Cardiac muscle cell (in vitro differentiated cells and primary cell): ENCODE results near the gene MAPK8. TPM values are rescaled to one million over a fixed set of nuclear protein-coding genes. Genes with fewer than 3 reads are reported as not detected.

ENCODE experiments used
- DNase-seq, 2 donors: peaks; one replicate each; pipeline versions ENCODE4 v3.0.0 to v3.0.0-alpha.2; 2010 to 2017; ENCODE audit warnings: low read depth in 1 of 2, low spot score in 1 of 2
- H3K27ac ChIP-seq: fragments of 200-600 bp; sonication (generic); 2 replicates; pipeline ENCODE4 v1.5.1; 2016
- H3K27me3 ChIP-seq: fragments of 200-600 bp; sonication (generic); 2 replicates; pipeline ENCODE4 v1.6.0; 2016; ENCODE audit warnings: control low read depth
- H3K36me3 ChIP-seq: fragments of 200-600 bp; sonication (generic); 2 replicates; pipeline ENCODE4 v1.5.1; 2016; ENCODE audit warnings: control low read depth
- H3K4me1 ChIP-seq: fragments of 200-600 bp; sonication (generic); 2 replicates; pipeline ENCODE4 v1.8.1; 2017; ENCODE audit warnings: low read depth, mild to moderate bottlenecking, mixed run types
- H3K4me3 ChIP-seq: fragments of 200-600 bp; sonication (generic); 2 replicates; pipeline ENCODE4 v1.5.1; 2016; ENCODE audit warnings: mild to moderate bottlenecking
- H3K9me3 ChIP-seq: fragments of 200-600 bp; sonication (generic); 2 replicates; pipeline ENCODE4 v1.5.1; 2017; ENCODE audit warnings: low read depth, mild to moderate bottlenecking, control low read depth
- polyA plus RNA-seq: library from polyadenylated mRNA; unstranded; fragments of >200 nt; fragmentation: Nextera tagmentation; extraction: Ambion mirVana; gene quantifications from 2 replicates; pipeline ENCODE4 v1.2.1, GENCODE V29; 2016
- total RNA-seq: library from RNA; depleted of rRNA; stranded (reverse); fragments of >200 nt; gene quantifications from 2 replicates; pipeline ENCODE4 v1.2.3, GENCODE V29; 2016
- TF ChIP-seq, protein P1 (sequence below): IDR thresholded peaks from 2 replicates; pipeline ENCODE4 v1.5.1; 2012; ENCODE audit warnings: low read depth, mild to moderate bottlenecking, low read length

Gene MAPK8
- total and polyA plus RNA-seq, 2 experiments from 2014 or later, result 15.4 to 40.8 TPM

DNA sequence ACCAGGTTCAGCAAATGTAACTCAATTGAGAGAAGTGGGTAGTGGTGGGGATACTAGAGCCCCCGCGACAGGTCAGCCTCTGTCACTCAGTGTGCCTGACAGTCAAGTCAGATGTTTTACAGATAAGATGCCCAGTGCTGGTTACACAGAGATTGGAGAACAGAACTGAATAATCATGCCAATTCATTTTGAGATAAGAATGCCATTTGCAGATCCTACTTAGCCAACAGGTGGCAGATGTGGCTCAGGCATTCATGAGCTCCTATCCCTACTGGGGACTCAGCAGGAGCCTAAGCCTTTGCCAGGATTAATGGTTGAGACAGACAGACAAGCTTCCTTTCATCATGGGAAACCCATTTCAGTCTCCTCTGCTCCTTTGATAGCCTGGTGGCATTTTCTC, 137.8 kb downstream of the MAPK8 start:
- TF ChIP-seq, protein P1, sequence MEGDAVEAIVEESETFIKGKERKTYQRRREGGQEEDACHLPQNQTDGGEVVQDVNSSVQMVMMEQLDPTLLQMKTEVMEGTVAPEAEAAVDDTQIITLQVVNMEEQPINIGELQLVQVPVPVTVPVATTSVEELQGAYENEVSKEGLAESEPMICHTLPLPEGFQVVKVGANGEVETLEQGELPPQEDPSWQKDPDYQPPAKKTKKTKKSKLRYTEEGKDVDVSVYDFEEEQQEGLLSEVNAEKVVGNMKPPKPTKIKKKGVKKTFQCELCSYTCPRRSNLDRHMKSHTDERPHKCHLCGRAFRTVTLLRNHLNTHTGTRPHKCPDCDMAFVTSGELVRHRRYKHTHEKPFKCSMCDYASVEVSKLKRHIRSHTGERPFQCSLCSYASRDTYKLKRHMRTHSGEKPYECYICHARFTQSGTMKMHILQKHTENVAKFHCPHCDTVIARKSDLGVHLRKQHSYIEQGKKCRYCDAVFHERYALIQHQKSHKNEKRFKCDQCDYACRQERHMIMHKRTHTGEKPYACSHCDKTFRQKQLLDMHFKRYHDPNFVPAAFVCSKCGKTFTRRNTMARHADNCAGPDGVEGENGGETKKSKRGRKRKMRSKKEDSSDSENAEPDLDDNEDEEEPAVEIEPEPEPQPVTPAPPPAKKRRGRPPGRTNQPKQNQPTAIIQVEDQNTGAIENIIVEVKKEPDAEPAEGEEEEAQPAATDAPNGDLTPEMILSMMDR, result peak; percentile 12
- H3K27ac ChIP-seq, result no peak overlapping the region
- H3K4me3 ChIP-seq, result no peak overlapping the region
- DNase-seq, result peak; percentile 34 to 39
- H3K9me3 ChIP-seq, result no peaks in the 10 kb centered on the region
- no peaks in the 10 kb centered on the region for H3K4me1 ChIP-seq
- H3K27me3 ChIP-seq, result no peaks in the 10 kb centered on the region
- no peaks in the 10 kb centered on the region for H3K36me3 ChIP-seq

DNA sequence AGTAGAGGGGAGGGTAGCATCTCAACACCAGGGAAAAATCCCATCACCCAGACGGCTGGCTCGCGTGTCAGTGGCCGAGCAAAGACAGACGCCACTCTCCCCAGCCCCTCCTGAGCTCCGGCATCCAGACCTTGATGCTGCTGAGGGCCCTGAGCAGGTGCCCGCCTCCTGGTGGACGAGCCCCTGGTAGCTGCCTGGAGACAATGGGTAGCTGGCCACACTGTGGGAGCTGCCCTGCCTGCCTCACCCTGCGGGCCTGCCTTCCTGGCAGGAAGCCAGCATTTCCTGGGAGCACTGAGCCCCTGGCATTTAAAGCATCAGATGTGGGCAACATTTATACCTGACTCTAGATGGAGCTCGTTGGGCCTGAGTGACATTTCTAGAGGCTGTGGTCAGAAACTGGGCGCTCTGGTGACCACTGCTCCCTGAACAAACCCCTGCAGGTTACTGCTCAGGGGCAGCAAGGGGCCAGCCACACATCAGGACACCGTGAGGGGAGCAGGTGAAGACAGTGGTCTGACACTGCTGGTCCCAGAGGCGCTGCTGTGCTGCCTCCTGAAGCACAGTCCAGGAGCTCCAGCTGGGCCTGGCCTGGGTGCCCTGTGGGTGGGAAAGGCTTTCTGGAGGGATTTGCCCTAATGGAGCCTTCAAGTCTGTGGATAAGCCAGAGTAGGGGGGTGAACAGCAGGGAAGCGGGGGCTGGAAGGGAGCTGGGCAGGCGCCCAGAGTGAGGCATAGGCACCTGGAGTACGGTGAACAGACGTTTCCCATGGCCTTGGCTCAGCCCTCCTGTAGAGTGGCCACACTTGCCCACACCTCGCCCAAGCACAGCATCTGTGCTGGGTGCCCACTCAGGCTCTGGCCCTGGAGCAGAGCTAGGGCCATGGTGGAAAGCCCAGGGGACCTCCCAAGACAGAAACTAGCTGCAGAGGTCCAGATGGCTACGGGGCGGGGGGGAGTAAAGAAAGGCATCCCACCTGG, 138.7 kb downstream of the MAPK8 start:
- peak in 1 of 2 donors; percentile 35 for DNase-seq
- no peak overlapping the region for H3K27ac ChIP-seq
- TF ChIP-seq, protein P1, result no peak

DNA sequence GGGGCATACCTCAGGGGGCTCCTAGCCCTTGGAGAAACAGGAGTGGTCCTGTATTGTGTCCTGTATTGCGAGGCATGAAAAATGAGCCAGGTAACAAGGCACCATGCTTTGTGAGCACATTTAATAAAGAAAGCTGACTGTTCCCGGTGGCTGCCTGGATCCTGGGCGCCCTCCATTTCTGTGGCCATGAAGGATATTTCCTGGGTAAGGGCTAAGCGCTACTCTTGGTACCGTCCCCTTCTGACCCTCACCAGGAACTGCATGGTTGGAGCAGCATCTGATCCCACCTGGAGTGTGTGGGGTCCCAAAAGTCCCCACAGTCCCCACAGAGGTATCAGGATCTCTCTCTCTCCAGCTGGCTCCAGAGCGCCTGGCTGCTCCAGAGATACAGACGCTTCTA, 139.5 kb downstream of the MAPK8 start:
- Histone ChIP-seq H3K9me3 (no peaks in the 10 kb centered on the region), H3K4me1 (no peaks in the 10 kb centered on the region), H3K27ac (no peak overlapping the region), H3K36me3 (no peaks in the 10 kb centered on the region), H3K27me3 (no peaks in the 10 kb centered on the region), H3K4me3 (no peak overlapping the region)
- TF ChIP-seq, protein P1, result no peak
- DNase-seq, result no peak

More for the DNA sequence above, 138.7 kb downstream of the MAPK8 start:
- Histone ChIP-seq H3K9me3 (no peaks in the 10 kb centered on the region), H3K4me1 (no peaks in the 10 kb centered on the region), H3K36me3 (no peaks in the 10 kb centered on the region), H3K27me3 (no peaks in the 10 kb centered on the region), H3K4me3 (no peak overlapping the region)

DNA sequence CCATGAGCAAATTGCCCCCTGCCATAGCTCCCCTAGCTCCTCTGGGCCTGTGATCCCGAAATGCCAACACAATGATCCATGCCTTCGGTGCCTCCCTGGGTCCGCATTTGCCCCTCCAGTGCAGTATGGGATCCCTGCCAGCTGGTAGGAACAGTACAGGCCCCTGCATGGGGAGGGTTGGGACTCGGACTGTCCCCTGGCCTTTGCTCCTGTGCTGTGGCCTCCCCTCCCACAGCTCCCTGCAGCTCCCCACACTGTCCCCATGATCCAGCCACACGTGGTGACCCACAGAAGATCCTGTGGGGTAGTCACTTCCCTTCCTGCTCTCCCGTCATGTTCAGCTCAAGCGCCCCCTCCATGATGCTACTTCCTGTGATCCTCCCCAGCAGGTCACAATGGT, 140.3 kb downstream of the MAPK8 start:
- Histone ChIP-seq H3K27me3 (no peaks in the 10 kb centered on the region), H3K9me3 (no peaks in the 10 kb centered on the region), H3K4me1 (no peaks in the 10 kb centered on the region), H3K4me3 (no peak overlapping the region), H3K27ac (no peak overlapping the region), H3K36me3 (no peaks in the 10 kb centered on the region)
- DNase-seq, result no peak
- TF ChIP-seq, protein P1, result no peak

DNA sequence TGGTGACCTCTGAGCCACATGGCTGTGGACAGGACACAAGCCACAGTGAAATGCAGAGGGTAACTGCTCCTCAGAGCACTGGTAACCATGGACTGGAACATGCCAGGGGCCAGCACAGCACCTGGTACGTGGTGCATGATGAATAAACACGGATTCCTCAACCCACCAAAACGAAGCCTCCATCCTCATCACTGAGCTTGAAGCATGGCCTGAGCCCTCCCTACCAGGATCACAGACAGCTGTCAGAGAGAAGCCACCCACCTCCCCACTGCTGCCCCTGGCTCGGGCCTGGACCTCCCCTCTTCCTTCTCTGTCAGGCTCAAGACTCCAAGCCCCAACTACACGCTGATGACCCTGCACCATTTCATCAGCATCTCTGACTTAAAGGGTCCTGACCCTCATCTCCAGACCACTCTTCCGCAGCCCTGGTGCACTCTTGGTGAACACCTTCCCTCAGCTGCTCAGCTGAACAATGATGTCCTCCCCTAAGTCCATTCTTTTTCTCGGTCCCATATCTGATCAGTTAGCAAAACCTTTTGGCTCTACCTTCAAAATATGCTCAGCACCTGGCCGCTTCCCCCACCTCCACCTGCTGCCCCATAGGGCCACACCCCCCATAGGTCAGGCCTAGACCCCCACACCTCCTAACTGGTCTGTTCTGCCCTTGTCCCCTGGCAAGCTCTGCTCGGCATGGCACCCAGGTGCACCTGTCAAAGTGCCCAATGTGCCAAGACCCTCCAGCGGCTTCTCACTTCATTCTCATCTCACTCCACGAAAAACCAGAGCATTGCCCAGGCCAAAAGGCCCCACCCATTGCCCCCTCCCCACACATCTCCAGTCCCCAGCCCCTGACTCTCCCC, 141.1 kb downstream of the MAPK8 start:
- H3K27ac ChIP-seq, result no peak overlapping the region
- no peaks in the 10 kb centered on the region for H3K9me3 ChIP-seq
- no peaks in the 10 kb centered on the region for H3K27me3 ChIP-seq
- H3K36me3 ChIP-seq, result no peaks in the 10 kb centered on the region
- TF ChIP-seq, protein P1, result no peak
- DNase-seq, result no peak
- H3K4me1 ChIP-seq, result no peaks in the 10 kb centered on the region
- no peak overlapping the region for H3K4me3 ChIP-seq
